CD4-positive, alpha-beta T cell treated with Interleukin-15 for 1 hour (primary cell): ENCODE data around the gene PSMD5.
"Not testable (repeated sequence)": the region's sequence is repeated elsewhere in the genome, so short reads cannot be mapped to it uniquely, and the experiment has no call there.

Experiments used
- DNase-seq: peaks from one replicate; pipeline ENCODE4 v3.0.0-alpha.2; 2020

Gene PSMD5

GRCh38 chr9:120854596-120855327, 12.0 kb upstream of the PSMD5 start:
- no peak for DNase-seq

GRCh38 chr9:120853198-120853597, 10.5 kb upstream of the PSMD5 start:
- DNase-seq: no peak

GRCh38 chr9:120852240-120853010, 9.7 kb upstream of the PSMD5 start:
- no peak for DNase-seq

GRCh38 chr9:120851449-120851848, 8.7 kb upstream of the PSMD5 start:
- no peak for DNase-seq

GRCh38 chr9:120850315-120850714, 7.6 kb upstream of the PSMD5 start:
- no peak for DNase-seq

GRCh38 chr9:120846906-120847305, 4.2 kb upstream of the PSMD5 start:
- no peak for DNase-seq

- peak; percentile 37 for DNase-seq
Observed at GRCh38 chr9:120846251-120846889, 3.6 kb upstream of the PSMD5 start.

GRCh38 chr9:120845255-120845654, 2.5 kb upstream of the PSMD5 start:
- DNase-seq: no peak

- DNase-seq: no peak
Observed at GRCh38 chr9:120841930-120842684, 615 bp downstream of the PSMD5 start.

GRCh38 chr9:120839146-120839545, 3.6 kb downstream of the PSMD5 start:
- DNase-seq: no peak

GRCh38 chr9:120837921-120838320, 4.8 kb downstream of the PSMD5 start:
- DNase-seq: no peak

- DNase-seq: no peak
Observed at GRCh38 chr9:120833325-120833724, 9.4 kb downstream of the PSMD5 start.

GRCh38 chr9:120832807-120833206, 9.9 kb downstream of the PSMD5 start:
- DNase-seq: no peak

GRCh38 chr9:120830865-120831264, 11.9 kb downstream of the PSMD5 start:
- DNase-seq: no peak

GRCh38 chr9:120830151-120830550, 12.6 kb downstream of the PSMD5 start:
- DNase-seq: no peak

GRCh38 chr9:120829650-120830049, 13.1 kb downstream of the PSMD5 start:
- DNase-seq: no peak

GRCh38 chr9:120820095-120820494, 22.6 kb downstream of the PSMD5 start:
- DNase-seq: no peak

GRCh38 chr9:120818595-120818994, 24.1 kb downstream of the PSMD5 start:
- no peak for DNase-seq

- no peak for DNase-seq
Observed at GRCh38 chr9:120815075-120815474, 27.6 kb downstream of the PSMD5 start.

GRCh38 chr9:120808931-120809330, 33.8 kb downstream of the PSMD5 start:
- DNase-seq: no peak

- DNase-seq: no peak
Observed at GRCh38 chr9:120807607-120808379, 34.9 kb downstream of the PSMD5 start.

GRCh38 chr9:120804784-120805363, 37.8 kb downstream of the PSMD5 start:
- not testable (repeated sequence) for DNase-seq
